Mesendoderm (in vitro differentiated cells): Measurements from ENCODE around the gene POLD4.

Source experiments
- DNase-seq: peaks from one replicate; pipeline ENCODE4 v3.0.0; 2013
- H2AK5ac ChIP-seq: 2 replicates; pipeline ENCODE4 v1.6.1; 2013; ENCODE audit warnings: low read length, inconsistent platforms
- H2BK120ac ChIP-seq: 2 replicates; pipeline ENCODE4 v1.6.1; 2013; ENCODE audit warnings: low read depth, mild to moderate bottlenecking, low read length, moderate library complexity, mixed read lengths
- H2BK15ac ChIP-seq: replicated peaks from 2 replicates; pipeline ENCODE4 v1.6.1; 2013; ENCODE audit warnings: low read depth, mild to moderate bottlenecking, moderate library complexity
- H2BK5ac ChIP-seq: 2 replicates; pipeline ENCODE4 v1.6.1; 2013; ENCODE audit warnings: low read length, inconsistent platforms
- H3K18ac ChIP-seq: 2 replicates; pipeline ENCODE4 v1.6.1; 2013; ENCODE audit warnings: mild to moderate bottlenecking, low read length, mixed read lengths
- H3K23ac ChIP-seq: one replicate; pipeline ENCODE4 v1.6.1; 2013; ENCODE audit warnings: low read length
- H3K27ac ChIP-seq: 2 replicates; pipeline ENCODE4 v1.5.1; 2013; ENCODE audit warnings: low read depth, mild to moderate bottlenecking, inconsistent platforms, low read length, moderate library complexity
- H3K27me3 ChIP-seq: 2 replicates; pipeline ENCODE4 v1.6.1; 2013; ENCODE audit warnings: low read length, control low read depth, mild to moderate bottlenecking, inconsistent platforms; ENCODE audit not compliant: insufficient read depth, poor library complexity
- H3K36me3 ChIP-seq: 2 replicates; pipeline ENCODE4 v1.6.1; 2013; ENCODE audit warnings: low read length, inconsistent platforms; ENCODE audit not compliant: control insufficient read depth, insufficient read depth
- H3K4ac ChIP-seq: one replicate; pipeline ENCODE4 v1.6.1; 2013; ENCODE audit warnings: low read depth, mild to moderate bottlenecking, low read length, moderate library complexity
- H3K4me1 ChIP-seq: 2 replicates; pipeline ENCODE4 v1.6.1; 2013; ENCODE audit warnings: low read depth, low read length, inconsistent platforms; ENCODE audit not compliant: control insufficient read depth
- H3K4me2 ChIP-seq: 2 replicates; pipeline ENCODE4 v1.6.1; 2013; ENCODE audit warnings: low read length
- H3K4me3 ChIP-seq: 2 replicates; pipeline ENCODE4 v1.5.1; 2013; ENCODE audit warnings: mild to moderate bottlenecking, low read length
- H3K56ac ChIP-seq: one replicate; pipeline ENCODE4 v1.6.1; 2013; ENCODE audit warnings: low read length
- H3K79me1 ChIP-seq: 2 replicates; pipeline ENCODE4 v1.6.1; 2013; ENCODE audit warnings: low read length, inconsistent platforms
- H3K79me2 ChIP-seq: 2 replicates; pipeline ENCODE4 v1.6.1; 2013; ENCODE audit warnings: mild to moderate bottlenecking, low read length; ENCODE audit not compliant: control insufficient read depth, insufficient read depth
- H3K9ac ChIP-seq: 2 replicates; pipeline ENCODE4 v1.6.1; 2013; ENCODE audit warnings: low read length, inconsistent platforms
- H4K5ac ChIP-seq: one replicate; pipeline ENCODE4 v1.6.1; 2013; ENCODE audit warnings: low read length
- H4K8ac ChIP-seq: one replicate; pipeline ENCODE4 v1.6.1; 2013; ENCODE audit warnings: low read depth, mild to moderate bottlenecking, control low read depth, low read length, moderate library complexity
- WGBS: extraction: QIAGEN DNeasy Blood & Tissue Kit; methylation state at CpG from one replicate; pipeline ENCODE4 v1.1.7; 2013; ENCODE audit warnings: low lambda C conversion rate, missing lambda C conversion rate; ENCODE audit not compliant: insufficient coverage; ENCODE audit errors: extremely low coverage; 5-methylcytosine and 5-hydroxymethylcytosine counted together

POLD4 gene

GRCh38 chr11:67337257-67337656 lies 16.1 kb downstream of the POLD4 start:
- Histone ChIP-seq H3K79me1 (no peaks in the 10 kb centered on the region), H3K4me1 (no peaks in the 10 kb centered on the region), H4K5ac (no peak overlapping the region), H2BK5ac (no peak overlapping the region), H3K56ac (no peak overlapping the region), H3K23ac (no peak overlapping the region), H2AK5ac (no peak overlapping the region), H3K27me3 (no peaks in the 10 kb centered on the region), H3K18ac (no peak overlapping the region), H2BK15ac (no peak overlapping the region), H4K8ac (no peak overlapping the region), H3K4me3 (no peak overlapping the region), H3K4me2 (no peak overlapping the region), H3K79me2 (no peaks in the 10 kb centered on the region), H3K27ac (no peak overlapping the region), H3K36me3 (no peaks in the 10 kb centered on the region), H3K9ac (no peak overlapping the region), H2BK120ac (no peak overlapping the region), H3K4ac (no peak overlapping the region)
- no peak for DNase-seq
- WGBS: no CpG with 5 or more reads among the region's 3 CpGs

DNA sequence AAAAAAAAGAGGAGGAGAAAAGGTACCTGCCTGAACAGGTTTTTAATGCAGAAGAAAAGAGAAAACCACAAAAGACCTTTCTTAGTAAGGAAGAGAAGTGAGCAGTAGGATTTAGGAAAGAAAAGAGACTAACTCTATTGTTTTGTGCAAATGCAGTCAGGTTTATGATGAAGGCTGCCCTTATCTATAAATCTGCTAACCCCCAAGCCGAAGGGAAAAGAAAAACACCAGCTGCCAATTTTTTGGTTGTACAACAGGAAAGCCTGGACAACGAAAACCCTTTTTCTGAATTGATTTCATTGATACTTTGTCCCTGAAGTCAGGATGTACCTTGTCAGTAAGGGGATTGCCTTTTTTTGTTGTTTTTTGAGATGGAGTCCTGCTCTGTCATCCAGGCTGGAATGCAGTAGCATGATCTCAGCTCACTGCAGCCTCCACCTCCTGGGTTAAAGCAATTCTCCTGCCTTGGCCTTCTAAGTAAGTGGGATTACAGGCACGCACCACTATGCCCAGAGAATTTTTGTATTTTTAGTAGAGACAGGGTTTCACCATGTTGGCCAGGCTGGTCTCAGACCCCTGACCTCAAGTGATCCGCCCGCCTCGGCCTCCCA lies 21.2 kb downstream of the POLD4 start:
- Histone ChIP-seq H3K9ac (no peak overlapping the region), H2BK15ac (no peak overlapping the region), H3K79me1 (no peaks in the 10 kb centered on the region), H3K4me1 (no peaks in the 10 kb centered on the region), H3K23ac (no peak overlapping the region), H3K27me3 (no peaks in the 10 kb centered on the region), H3K18ac (no peak overlapping the region), H4K8ac (no peak overlapping the region), H3K36me3 (no peaks in the 10 kb centered on the region), H4K5ac (no peak overlapping the region), H2BK5ac (no peak overlapping the region), H3K56ac (no peak overlapping the region), H3K4me3 (no peak overlapping the region), H2BK120ac (no peak overlapping the region), H2AK5ac (no peak overlapping the region), H3K4me2 (no peak overlapping the region), H3K4ac (no peak overlapping the region), H3K79me2 (no peaks in the 10 kb centered on the region), H3K27ac (no peak overlapping the region)
- no peak for DNase-seq
- no CpG with 5 or more reads among the region's 6 CpGs for WGBS

- no peak overlapping the region for H3K4ac ChIP-seq
- no peak overlapping the region for H3K18ac ChIP-seq
- H3K79me1 ChIP-seq: no peaks in the 10 kb centered on the region
- H2BK5ac ChIP-seq: no peak overlapping the region
- no peak overlapping the region for H3K56ac ChIP-seq
- H2BK120ac ChIP-seq: no peak overlapping the region
- no CpG with 5 or more reads among the region's 7 CpGs for WGBS
- no peaks in the 10 kb centered on the region for H3K36me3 ChIP-seq
- no peak overlapping the region for H3K23ac ChIP-seq
- no peak overlapping the region for H3K4me3 ChIP-seq
- H3K79me2 ChIP-seq: no peaks in the 10 kb centered on the region
- H2BK15ac ChIP-seq: no peak overlapping the region
- no peak overlapping the region for H3K4me2 ChIP-seq
- H3K4me1 ChIP-seq: no peaks in the 10 kb centered on the region
- H3K27me3 ChIP-seq: peaks cover 1% of the 10 kb centered on the region
- H2AK5ac ChIP-seq: no peak overlapping the region
- no peak overlapping the region for H3K9ac ChIP-seq
- H4K8ac ChIP-seq: no peak overlapping the region
- no peak overlapping the region for H4K5ac ChIP-seq
- no peak overlapping the region for H3K27ac ChIP-seq
- no peak for DNase-seq
Measured at GRCh38 chr11:67323526-67323925, 29.8 kb downstream of the POLD4 start.

GRCh38 chr11:67322049-67322448 lies 31.3 kb downstream of the POLD4 start:
- Histone ChIP-seq H2BK15ac (no peak overlapping the region), H2AK5ac (no peak overlapping the region), H3K4me1 (peaks cover 2% of the 10 kb centered on the region), H3K9ac (no peak overlapping the region), H3K18ac (no peak overlapping the region), H3K4me2 (no peak overlapping the region), H3K79me1 (no peaks in the 10 kb centered on the region), H3K79me2 (no peaks in the 10 kb centered on the region), H4K8ac (no peak overlapping the region), H3K27ac (no peak overlapping the region), H2BK120ac (no peak overlapping the region), H3K4me3 (no peak overlapping the region), H2BK5ac (no peak overlapping the region), H3K36me3 (no peaks in the 10 kb centered on the region), H3K4ac (no peak overlapping the region), H3K56ac (no peak overlapping the region), H3K27me3 (peaks cover 5% of the 10 kb centered on the region), H4K5ac (no peak overlapping the region), H3K23ac (no peak overlapping the region)
- no peak for DNase-seq
- no CpG with 5 or more reads among the region's 3 CpGs for WGBS

DNA sequence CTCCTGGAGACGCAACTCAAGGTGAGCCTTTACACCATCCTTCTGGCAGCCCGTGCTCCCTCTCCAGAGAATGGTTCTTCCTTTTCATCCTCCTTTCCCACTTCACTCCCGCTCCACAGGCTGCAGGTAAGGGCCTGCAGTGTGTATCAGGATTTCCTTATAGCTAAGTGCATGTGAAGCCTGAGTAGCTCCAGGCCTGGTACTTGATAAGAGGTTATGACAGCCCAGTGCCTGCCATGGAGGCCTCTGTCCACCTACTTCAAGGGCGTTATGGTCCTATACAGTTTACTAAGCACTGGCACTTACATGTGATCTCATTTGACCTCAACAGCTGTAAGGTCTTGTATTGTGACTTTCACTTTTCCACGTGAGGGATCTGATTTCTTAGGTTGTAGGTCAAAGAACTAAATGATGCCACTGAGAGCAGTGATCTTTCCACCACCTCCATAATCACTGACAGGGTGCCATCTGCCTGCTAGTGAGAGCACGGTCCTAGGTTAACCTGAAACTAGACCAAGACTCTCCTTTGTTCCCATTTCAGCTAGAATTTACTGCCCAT lies 32.0 kb downstream of the POLD4 start:
- Histone ChIP-seq H2BK120ac (no peak overlapping the region), H3K4me3 (no peak overlapping the region), H3K9ac (no peak overlapping the region), H4K8ac (no peak overlapping the region), H4K5ac (no peak overlapping the region), H3K79me1 (no peaks in the 10 kb centered on the region), H2BK15ac (no peak overlapping the region), H3K23ac (no peak overlapping the region), H2BK5ac (no peak overlapping the region), H3K4me1 (peaks cover 2% of the 10 kb centered on the region), H3K56ac (no peak overlapping the region), H3K27ac (no peak overlapping the region), H3K4me2 (no peak overlapping the region), H3K18ac (no peak overlapping the region), H3K36me3 (no peaks in the 10 kb centered on the region), H3K4ac (no peak overlapping the region), H2AK5ac (no peak overlapping the region), H3K27me3 (peaks cover 5% of the 10 kb centered on the region), H3K79me2 (no peaks in the 10 kb centered on the region)
- no peak for DNase-seq
- WGBS: no CpG with 5 or more reads among the region's 6 CpGs

DNA sequence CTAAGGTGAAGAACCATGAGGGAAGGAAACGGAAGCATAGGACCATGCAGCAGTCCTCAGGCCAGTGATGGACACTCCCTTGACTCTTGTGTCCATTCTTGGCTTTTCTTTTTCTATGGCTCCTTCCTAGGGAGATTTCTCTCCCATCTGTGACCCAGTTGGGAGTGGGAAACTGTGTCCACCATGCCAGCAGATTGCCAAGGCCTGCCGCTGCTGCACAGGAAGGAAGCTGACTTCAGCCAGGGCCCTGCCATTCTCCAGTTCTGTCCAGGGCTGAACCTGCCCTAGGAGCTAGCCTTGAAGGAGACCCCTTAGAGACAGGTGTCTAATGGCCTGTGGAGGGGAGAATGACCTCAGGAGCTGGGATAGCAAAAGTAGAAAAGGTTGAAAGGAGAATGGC lies 32.7 kb downstream of the POLD4 start:
- Histone ChIP-seq H3K79me2 (no peaks in the 10 kb centered on the region), H3K4me2 (no peak overlapping the region), H3K9ac (no peak overlapping the region), H2BK120ac (no peak overlapping the region), H4K5ac (no peak overlapping the region), H2BK5ac (no peak overlapping the region), H3K27ac (no peak overlapping the region), H3K4ac (no peak overlapping the region), H2AK5ac (no peak overlapping the region), H3K4me3 (no peak overlapping the region), H3K56ac (no peak overlapping the region), H3K4me1 (peaks cover 2% of the 10 kb centered on the region), H3K23ac (no peak overlapping the region), H3K36me3 (no peaks in the 10 kb centered on the region), H3K18ac (no peak overlapping the region), H2BK15ac (no peak overlapping the region), H4K8ac (no peak overlapping the region), H3K27me3 (peaks cover 5% of the 10 kb centered on the region), H3K79me1 (no peaks in the 10 kb centered on the region)
- WGBS: no CpG with 5 or more reads among the region's 2 CpGs
- no peak for DNase-seq
